ENCODE data around the gene AEBP1. TPM values are rescaled to one million over a fixed set of nuclear protein-coding genes. Genes with fewer than 3 reads are reported as not detected.
"Not testable (repeated sequence)": the region's sequence is repeated elsewhere in the genome, so short reads cannot be mapped to it uniquely, and the experiment has no call there.

AEBP1 gene
- total RNA-seq, 1 donor from 2014 or later: 0.75 TPM

DNA sequence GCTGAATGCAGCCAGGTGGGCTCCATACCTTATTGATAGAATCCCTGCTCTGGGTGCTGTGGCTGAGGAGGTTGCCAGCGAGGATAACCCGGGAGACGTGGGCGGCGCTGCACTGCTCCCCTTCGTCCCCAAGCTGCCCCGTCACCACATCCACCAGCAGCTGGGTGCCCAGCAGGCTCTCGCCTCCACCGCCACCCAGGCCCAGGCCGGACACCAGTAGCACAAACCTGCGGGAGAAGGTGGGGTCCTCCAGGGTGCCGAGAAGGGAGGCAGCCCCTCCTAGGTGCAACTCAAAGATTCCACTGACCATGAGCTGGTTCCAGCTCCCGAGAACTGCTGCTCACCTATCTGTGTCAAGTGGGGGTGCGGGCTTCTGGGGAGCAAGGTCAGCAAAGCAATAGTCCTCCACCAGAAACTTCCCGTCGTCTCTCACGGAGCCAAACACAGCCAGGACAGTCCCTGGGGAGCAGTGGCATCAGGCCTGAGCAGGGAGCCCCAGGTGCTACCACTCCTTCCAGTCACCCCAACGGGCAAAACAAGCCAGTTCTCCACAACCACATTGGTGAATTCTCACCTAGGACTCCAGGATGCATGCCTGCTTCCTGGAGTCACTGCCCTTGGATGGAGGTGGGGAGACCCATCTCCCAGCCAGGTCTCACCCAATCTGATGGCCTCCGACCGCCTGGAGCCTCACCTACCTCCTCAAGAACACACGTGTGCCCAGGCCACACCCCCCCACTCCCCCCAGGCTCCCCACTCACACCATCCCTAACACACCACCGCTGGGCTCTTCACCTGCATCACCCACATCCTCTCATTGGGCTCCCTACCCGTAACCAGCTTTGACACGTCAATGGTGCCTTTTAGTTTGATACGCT, 12.9 kb downstream of the AEBP1 start:
- DNase-seq (ENCODE audit: low read depth): no peak

DNA sequence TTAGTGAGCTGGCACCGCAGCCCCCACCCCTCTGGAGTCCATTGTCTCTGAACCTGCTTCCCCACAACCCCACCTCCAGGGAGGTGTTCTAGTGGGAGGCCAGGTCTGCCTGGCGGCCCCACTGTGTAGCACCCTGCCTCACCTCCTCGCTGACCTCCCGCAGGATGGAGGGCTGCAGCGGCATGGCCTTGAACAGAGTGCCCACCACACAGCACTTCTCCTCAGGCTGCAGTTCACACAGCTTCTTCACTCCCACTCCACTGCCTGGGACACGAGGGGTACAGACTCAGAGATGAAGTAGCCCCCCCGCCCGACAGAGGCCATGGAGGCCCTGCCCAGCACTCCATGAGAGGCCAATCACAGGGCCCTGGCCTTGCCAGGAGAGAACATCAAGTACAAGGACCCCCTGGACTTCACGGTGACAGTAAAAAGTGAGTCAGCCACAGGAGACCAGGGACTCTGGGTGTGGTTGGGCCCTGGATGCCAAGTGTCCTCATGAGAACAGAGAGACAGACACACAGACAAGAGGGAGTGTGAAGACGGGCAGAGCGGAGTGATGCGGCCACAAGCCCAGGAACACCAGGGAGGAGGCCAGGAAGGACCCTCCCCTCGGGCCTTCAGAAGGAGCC, 13.8 kb downstream of the AEBP1 start:
- peak; percentile 37 for DNase-seq (ENCODE audit: low read depth)

- DNase-seq (ENCODE audit: low read depth): peak; percentile 74
These were observed 15.8 kb downstream of the AEBP1 start for GRCh38 chr7:44119829-44120380.

DNA sequence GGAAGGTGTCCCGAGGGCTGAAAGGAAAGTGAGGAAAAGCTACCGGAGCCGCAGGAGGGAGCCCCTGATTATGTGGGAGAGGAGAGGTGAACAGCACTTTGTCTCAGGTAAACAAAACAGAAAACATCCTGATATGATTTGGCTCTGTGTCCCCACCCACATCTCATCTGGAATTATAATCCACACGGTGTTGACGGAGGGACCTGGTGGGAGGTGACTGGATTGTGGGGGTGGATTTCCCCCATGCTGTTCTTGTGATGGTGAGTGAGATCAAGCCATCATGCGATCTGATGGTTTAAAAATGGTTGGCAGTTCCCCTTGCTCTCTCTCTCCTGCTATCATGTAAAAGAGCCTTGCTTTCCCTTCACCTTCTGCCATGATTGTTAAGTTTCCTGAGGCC, 16.2 kb downstream of the AEBP1 start:
- DNase-seq (ENCODE audit: low read depth): no peak

DNA sequence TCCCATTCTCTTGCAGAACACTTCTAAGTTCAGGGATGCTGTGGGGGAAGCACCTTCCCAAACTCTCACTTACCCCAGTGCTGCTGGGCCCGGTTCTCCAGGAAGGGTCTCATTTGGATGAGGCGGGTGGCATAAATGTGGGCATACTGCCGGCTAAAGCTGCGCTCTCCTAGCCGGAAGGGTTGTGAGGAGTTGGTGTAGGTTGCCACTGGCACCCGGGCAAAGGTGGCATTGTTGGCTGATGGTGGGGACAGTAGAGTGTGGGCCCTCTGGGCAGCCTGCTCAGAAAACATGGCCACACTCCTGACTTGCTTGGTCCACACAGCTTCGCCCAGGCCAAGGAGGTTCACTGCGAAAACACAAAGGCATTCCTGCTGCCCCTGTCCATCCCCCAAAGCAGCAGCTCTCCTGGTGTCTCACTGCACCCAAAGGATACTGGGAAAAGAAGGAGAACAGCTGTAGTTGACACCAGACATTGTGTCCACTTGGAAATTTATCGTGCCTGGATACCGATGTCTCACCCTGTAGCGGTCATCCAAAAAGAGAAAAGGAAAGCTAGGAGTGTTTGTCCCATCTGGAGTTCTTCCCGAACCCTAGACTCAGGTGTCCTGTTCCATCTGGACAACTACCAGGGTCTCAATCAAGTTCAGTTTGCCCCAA, 17.7 kb downstream of the AEBP1 start:
- peak; percentile 88 for DNase-seq (ENCODE audit: low read depth)

DNA sequence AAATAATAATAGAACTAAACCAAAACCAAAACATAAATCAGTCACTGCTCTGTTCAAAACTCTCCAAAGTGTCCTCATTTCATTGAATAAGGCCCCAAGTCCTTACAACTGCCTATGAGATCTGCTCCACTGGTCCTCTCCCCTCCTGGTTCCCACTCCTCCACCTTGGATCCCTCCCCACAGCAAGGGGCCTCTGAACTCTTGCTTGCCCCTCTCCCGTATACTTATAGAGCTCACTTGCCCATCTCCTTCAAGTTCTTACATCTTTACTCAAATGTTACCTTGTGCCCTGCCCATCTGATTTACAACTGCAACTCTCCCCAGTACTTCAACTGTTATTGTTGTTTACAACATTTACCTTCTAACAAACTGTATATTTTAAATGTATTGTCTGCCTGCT, 18.4 kb downstream of the AEBP1 start:
- DNase-seq (ENCODE audit: low read depth): peak; percentile 27

DNA sequence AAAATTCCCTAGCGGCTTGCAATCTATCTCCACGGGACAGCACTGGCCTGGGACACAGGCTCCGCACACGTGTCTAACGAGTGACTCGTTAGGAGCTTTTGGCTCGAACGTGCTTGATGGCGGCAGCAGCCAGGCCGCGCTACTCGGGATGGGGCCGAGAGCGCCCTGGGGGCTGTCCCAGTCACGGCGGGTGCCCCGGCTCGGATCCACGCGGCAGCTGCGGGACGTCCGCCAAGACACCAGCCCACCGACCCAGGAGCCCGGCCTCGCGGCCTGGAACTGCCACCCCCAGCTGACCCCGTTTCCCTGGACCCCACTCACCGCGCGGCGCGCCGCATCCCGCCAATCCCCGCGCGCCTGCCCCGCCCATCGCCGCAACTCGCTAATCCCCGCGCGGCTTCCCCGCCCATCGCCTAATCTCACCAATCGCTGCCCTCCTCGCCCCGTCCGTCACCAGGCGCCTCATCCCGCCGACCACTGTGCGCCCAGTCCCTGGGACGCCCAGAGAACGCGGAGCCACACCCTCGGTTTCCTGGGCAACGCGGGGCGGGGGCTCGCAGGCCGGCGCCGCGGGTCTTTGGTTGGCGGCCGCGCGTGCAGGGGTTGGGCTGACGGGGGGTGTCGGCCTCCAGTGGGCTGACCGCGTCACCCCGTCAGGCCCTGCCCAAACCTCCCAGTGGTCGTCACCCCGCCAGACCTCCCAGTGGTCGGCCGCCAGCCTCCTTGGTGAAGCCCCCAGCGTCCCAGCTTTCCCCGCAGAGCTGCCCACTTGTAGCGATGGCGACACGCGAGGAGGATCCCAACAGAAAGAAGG, 19.3 kb downstream of the AEBP1 start, which contains the start of gene POLD2:
Gene POLD2, minus strand, starts transcription at position 359 of the 814 bp plus-strand sequence. CDS start 1,495 bp downstream, outside the sequence.
- DNase-seq (ENCODE audit: low read depth): peak; percentile 100

DNA sequence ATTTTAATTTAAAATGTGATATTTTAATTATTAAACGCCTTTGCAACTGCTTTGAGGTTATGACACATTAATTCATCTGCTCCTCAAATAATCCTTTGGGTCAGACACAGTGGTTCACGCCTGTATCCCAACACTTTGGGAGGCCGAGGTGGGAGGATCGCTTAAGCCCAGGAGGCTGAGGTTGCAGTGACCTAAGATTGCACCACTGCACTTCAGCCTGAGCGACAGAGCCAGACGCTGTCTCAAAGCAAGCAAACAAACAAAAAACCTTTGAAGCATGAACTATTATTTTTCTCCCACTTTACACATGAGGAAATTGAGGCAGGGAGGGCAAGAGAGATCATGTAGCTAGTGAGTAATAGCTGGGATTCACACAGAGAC, 20.7 kb downstream of the AEBP1 start:
- DNase-seq (ENCODE audit: low read depth): no peak

DNA sequence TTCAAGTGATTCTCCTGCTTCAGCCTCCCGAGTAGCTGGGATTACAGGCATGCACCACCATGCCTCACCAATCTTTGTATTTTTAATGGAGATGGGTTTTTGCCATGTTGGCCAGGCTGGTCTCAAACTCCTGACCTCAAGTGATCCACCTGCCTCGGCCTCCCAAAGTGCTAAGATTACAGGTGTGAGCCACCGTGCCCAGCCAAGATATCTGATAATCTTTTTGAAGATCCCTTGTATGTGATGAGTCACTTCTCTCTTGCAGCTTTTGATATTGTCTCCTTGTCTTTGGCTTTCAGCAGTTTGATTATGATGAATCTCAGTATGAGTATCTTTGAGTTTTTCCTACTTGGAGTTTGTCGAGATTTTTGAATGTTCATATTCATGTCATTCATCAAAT, 22.4 kb downstream of the AEBP1 start:
- DNase-seq (ENCODE audit: low read depth): not testable (repeated sequence)

DNA sequence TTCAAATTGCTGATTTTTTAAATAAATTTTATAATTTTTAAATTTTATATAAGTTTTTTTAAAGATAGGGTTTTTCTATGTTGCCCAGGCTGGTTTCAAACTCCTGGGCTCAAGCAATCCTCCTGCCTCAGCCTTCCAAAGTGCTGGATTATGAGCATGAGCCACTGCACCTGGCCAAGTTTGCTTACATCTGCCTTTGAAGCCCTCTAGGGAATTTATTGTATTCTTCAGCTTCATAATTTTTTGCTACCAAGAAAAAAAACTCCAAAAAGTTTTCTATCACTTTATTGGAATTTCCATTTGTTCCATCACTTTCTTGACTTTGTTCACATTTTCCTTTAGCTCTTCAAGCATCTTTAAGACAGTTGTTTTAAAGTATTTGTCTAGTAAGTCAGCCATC, 23.0 kb downstream of the AEBP1 start:
- DNase-seq (ENCODE audit: low read depth): no peak

DNA sequence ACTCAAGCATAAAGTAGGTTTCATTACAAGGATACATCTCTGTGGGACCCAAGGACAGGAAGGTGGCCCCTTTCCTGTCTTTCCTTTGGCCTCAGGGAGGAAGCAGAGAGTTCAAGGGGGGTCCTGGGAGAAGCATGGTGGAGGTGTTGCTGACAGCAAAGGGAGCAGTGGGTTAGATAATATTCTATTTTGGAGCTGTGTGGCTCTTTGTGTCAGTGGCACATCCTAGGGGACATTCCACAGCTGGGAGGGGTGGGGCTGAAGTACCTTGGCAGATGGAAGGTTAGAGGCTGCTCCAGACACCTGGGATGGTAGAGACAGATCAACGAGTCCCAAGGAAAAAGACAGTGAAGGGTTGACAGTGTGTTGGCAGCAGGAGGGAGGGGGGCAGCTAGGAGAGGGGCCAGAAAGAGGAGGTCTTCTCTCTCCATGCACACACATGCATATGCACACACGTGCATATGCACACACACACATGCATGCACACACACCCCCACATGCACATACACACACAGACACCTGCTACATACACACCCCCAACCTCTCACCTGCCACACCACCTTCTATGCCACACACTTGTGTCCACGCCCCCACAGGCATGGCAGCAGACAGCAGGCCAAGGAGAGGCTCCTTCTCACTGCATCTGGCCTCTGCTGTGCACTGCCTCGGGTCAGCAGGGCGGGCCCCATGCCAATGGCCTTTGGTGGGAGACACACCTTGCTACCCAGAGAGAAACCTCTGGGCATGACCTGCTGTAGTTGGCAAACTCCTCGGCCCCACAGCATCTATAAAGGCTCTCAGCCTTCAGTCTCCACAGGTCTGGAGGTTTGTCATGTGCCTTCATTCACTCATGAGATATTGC, 24.8 kb downstream of the AEBP1 start:
- DNase-seq (ENCODE audit: low read depth): no peak

DNA sequence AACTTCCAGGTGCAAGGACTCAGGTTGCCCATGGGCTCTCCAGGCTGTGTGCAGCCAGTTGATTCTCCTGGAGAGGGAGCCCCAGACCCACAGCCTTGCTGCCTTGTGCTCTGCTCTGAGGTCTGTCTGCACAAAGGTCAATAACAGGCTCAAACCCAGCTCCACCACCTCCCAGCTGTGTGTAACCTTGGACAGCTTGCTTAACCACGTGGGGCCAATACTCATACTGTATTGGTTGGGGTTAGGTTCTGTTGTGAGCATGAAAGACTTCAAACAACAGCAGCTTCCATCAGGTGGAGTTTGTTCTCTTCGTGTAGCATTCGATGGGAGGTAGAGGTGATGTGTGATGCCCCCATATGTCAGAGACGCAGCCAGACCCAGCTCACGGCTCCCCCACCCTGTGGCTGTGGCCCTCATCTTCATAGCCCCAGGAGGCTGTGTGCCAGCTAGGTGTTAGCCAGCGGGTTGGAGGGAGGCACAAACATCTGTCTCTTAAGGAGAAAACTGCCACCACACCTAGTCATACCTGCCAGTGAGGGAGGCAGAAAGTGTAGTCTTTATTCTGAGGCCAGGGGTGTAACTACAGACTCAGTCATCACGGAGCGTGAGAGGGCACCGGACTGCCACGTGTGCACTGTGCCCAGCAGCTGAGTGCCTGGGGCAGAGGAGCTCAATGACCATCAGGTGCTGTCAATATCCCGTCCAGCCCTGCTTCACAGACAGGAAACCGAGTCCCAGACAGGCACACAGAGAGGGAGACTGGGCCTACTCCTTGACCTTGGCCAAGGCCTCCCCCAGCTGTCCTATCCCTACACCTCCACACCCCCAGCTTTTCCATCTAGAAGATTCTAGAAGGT, 27.3 kb downstream of the AEBP1 start:
- peak; percentile 74 for DNase-seq (ENCODE audit: low read depth)

DNA sequence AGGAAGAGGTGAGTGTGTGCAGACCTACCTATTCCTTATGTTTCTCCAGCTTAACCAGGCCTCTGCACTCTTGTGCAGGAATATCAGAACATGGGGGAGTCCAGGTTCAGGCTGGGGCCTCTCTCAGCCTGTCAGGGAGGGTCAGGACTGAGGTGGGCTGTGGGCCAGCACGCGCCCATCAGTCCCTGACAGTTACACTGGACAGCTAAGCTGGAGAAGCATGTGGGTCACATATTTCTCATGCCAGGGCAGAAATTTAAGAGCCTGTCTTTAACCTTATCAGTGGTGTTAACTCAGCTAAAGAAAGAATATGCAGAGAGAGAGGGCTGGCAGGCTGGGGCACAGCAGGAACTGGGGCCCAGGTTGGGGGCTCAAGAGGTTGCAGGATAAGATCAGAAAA, 27.9 kb downstream of the AEBP1 start:
- peak; percentile 78 for DNase-seq (ENCODE audit: low read depth)

- no peak for DNase-seq (ENCODE audit: low read depth)
These were observed 29.1 kb downstream of the AEBP1 start for GRCh38 chr7:44133295-44133694.

DNA sequence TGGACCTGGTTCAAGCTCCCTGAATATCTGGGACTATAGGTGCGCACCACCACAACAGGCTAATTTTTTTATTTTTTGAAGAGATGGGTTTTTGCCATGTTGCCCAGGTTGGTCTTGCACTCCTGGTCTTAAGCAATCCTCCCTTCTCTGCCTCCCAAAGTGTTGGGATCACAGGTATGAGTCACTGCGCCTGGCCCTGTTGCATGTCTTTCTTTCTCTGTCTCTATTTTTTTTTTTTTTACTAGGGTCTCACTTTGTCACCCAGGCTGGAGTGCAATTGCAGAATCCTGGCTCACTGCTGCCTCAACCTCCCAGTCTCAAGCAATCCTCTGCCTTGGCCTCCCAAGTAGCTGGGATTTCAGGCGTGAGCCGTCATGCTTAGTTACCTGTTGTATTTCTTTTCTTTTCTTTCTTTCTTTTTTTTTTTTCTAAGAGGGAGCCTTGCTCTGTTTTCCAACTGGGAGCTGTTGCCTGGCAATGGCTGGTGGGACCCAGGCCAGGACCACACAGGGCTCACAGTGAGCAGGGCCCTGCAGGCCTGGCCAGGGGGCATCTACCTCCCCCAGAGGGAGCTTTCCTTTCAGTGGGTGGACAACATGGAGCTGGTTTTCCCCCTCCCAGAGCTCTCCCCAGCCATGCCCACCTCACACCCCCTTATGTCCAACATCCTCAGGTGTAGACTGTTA, 30.9 kb downstream of the AEBP1 start:
- no peak for DNase-seq (ENCODE audit: low read depth)

GRCh38 chr7:44136731-44137130, 32.6 kb downstream of the AEBP1 start:
- no peak for DNase-seq (ENCODE audit: low read depth)

DNA sequence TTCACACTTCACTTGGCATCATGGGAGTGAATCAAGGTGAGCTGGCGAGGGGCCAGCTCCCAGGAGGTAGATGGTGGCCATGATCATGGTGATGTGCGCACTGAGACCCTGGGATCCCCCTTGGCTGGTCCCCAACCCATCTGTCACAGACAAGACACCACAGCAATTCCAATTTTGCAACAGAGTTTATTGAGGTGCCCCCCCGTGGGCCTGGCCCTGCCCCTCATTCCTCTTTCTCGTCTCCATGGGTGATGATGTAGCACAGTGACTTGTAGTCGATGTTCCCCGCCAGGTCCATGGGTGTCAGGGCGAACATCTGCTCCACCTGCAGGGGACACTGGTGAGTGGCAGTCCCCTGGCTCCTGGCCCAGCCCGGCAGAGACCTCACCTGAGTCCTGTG, 34.6 kb downstream of the AEBP1 start:
- DNase-seq (ENCODE audit: low read depth): no peak

GRCh38 chr7:44139311-44140010, 35.3 kb downstream of the AEBP1 start:
- DNase-seq (ENCODE audit: low read depth): no peak

Measured in myocyte (in vitro differentiated cells).